ENCODE data around the gene UBE2I.

UBE2I gene

DNA sequence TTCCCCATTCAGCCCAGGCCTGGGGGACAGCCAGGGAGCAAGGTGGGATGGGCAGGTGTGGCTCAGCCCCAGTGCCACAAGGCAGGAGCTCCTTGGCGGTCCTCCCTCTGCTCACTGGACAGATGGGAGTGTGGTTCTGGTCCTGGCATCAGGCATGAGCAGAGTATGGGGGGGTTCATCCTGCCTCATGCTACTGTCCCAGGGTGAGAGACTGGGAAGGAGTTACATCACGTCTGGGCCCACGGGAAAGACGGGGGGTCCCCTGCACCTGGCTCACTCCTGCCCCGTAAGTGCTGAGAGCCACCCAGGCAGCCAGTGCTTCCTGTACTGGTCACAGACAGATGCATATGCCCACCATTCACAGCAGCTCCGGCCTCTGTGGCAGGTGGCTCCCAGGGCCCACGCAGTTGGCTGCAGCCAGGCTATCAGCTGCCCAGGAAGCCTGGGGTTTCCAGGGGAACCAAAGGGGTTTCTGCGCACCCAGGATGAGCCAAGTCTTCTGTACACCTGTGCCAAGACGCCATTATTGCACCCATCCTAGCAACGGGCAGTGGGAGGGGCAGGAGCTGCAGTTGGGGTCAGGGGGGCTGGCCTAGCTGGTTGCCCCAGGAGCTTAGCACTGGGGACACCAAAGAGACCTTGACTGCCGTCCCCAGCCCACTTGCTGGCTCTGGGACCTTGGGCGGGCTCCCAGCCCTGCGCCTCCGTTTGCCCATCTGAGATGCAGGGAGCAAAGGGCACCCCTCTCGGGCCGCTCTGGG lies 26.0 kb downstream of the UBE2I start:
- TF ChIP-seq, protein P1, sequence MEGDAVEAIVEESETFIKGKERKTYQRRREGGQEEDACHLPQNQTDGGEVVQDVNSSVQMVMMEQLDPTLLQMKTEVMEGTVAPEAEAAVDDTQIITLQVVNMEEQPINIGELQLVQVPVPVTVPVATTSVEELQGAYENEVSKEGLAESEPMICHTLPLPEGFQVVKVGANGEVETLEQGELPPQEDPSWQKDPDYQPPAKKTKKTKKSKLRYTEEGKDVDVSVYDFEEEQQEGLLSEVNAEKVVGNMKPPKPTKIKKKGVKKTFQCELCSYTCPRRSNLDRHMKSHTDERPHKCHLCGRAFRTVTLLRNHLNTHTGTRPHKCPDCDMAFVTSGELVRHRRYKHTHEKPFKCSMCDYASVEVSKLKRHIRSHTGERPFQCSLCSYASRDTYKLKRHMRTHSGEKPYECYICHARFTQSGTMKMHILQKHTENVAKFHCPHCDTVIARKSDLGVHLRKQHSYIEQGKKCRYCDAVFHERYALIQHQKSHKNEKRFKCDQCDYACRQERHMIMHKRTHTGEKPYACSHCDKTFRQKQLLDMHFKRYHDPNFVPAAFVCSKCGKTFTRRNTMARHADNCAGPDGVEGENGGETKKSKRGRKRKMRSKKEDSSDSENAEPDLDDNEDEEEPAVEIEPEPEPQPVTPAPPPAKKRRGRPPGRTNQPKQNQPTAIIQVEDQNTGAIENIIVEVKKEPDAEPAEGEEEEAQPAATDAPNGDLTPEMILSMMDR (IDR thresholded peaks at IDR 0.05; ENCODE audit: low read length, missing control alignments): no peak
- no peak overlapping the region for H3K4me3 ChIP-seq (replicated peaks; ENCODE audit: low read depth, low read length)
- DNase-seq (ENCODE audit: low read depth): no peak

DNA sequence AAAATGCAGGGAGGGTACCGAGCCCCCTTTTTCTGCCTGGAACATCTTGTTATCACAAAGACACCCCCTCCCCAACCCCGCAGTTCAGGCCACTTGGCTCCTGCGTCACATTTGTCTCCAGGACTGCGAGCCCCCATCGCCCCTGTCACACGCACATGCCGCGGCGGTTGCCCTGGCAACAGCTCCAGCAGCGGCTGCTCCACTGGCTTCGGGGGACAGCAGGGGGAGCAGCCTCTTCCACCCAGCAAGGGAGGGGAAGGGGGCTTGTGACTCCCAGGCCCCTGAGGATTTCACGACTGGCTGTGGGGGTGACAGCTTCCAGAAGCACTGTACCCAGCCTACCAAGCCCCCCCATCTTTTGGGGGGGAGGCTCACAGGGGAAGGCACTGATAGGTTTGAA lies 26.6 kb downstream of the UBE2I start:
- no peak for DNase-seq (ENCODE audit: low read depth)
- H3K4me3 ChIP-seq (replicated peaks; ENCODE audit: low read depth, low read length): no peak overlapping the region
- TF ChIP-seq, protein P1 (IDR thresholded peaks at IDR 0.05; ENCODE audit: low read length, missing control alignments): no peak

DNA sequence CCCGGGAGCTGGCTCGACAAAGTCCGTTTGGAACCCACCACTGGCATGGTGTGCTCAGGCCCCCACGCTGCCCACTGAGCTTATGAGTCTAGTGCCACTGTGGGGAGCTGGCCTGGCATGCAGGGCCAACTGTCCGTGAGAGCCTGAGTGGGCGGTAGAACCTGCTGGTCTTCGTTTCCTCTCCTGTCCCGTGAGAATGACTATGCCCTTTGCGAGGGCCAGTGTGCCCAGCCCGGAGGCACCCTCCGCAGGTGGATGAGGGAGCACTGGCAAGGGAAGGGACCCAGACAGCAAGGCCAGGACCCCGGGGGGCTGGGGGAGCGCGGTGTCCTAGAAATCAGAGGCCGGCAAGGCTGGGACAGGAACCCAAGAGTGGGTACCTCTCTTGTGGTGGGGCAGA lies 27.2 kb downstream of the UBE2I start:
- H3K4me3 ChIP-seq (replicated peaks; ENCODE audit: low read depth, low read length): no peak overlapping the region
- no peak for DNase-seq (ENCODE audit: low read depth)
- TF ChIP-seq, protein P1 (IDR thresholded peaks at IDR 0.05; ENCODE audit: low read length, missing control alignments): no peak

DNA sequence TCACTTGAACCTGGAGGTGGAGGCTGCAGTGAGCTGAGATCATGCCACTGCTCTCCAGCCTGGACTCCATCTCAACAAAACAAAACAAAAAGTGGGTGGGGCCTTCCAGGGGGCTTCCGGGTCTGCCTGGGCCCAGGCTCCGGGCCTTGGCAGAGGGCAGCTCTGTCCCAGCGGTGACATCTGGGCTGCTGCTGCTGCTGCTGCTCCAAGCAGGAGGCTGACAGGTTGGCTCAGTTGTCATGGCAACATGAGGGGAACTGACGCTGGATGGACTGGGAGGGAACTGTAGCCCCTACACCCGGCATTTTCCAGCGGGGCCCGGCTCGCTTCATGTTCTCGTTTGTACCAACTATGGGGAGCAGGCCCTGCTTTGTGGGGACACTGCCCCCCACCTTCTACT lies 28.1 kb downstream of the UBE2I start:
- no peak for DNase-seq (ENCODE audit: low read depth)
- TF ChIP-seq, protein P1 (IDR thresholded peaks at IDR 0.05; ENCODE audit: low read length, missing control alignments): no peak
- H3K4me3 ChIP-seq (replicated peaks; ENCODE audit: low read depth, low read length): no peak overlapping the region

DNA sequence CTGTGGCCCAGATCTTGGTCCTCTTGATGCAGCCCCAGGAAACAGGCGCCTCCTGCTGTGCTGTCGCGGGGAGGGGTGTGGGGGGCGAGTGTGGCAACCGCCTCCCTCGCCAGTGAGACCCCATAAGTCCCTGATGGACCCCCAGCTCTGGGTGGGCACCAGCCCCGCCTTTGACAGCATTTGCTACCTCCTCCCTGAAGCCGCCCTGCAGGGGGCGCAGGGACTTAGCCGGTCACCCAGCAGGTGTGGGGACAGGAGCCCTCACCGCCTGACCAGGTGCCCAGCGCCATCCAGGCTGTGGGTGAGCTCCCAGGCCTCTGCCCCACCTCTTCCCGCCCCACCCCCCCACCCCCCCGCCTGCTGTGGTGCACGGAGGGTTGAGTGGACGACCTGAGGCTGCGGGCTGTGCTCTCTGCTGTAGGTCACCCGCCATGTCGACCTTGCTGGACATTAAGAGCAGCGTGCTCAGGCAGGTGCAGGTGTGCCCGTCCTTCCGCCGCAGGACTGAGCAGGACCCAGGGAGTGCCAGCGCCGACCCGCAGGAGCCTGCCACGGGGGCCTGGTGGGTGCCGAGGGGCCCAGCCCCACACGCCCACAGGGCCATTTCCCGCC lies 28.8 kb downstream of the UBE2I start:
- DNase-seq (ENCODE audit: low read depth): no peak
- no peak overlapping the region for H3K4me3 ChIP-seq (replicated peaks; ENCODE audit: low read depth, low read length)
- TF ChIP-seq, protein P1 (IDR thresholded peaks at IDR 0.05; ENCODE audit: low read length, missing control alignments): peak; percentile 39

DNA sequence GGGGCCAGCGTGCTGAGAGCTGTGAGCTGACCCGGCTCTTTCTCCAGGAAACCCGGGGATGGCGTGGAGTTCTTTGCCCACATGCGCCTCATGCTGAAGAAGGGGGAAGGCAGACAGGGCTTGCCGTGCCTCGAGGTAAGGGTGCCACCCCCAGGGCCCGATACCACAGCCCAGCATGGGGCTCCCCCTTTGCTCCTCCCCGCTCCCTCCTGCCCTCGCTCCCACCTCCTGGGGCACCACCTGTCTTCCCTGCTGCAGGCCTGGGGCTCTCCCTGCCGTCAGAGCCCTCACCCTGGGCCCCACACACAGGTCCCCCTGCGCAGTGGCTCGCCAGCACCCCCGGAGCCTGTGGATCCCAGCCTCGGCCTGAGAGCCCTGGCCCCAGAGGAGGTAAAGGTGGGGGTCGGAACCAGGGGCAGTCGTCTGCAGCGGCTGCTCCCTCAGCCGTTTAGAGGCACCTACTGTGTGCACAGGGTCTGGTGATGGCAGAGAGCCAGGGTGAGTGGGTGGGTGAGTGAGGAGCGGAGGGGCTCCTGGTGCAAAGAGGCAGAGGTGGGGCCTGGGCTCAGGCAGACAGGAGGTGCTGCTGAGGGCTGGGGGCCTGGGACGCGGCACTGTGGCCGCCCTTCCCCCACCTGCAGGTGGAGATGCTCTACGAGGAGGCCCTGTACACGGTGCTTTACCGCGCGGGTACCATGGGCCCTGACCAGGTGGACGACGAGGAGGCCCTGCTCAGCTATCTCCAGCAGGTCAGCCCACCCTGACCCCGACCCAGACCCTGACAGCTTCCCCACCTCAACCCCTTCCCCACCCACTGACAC lies 29.6 kb downstream of the UBE2I start:
- no peak for DNase-seq (ENCODE audit: low read depth)
- TF ChIP-seq, protein P1 (IDR thresholded peaks at IDR 0.05; ENCODE audit: low read length, missing control alignments): no peak
- H3K4me3 ChIP-seq (replicated peaks; ENCODE audit: low read depth, low read length): no peak overlapping the region
